ENCODE results near the gene HEMGN.
"Not testable (repeated sequence)": the region's sequence is repeated elsewhere in the genome, so short reads cannot be mapped to it uniquely, and the experiment has no call there.

HEMGN gene

DNA sequence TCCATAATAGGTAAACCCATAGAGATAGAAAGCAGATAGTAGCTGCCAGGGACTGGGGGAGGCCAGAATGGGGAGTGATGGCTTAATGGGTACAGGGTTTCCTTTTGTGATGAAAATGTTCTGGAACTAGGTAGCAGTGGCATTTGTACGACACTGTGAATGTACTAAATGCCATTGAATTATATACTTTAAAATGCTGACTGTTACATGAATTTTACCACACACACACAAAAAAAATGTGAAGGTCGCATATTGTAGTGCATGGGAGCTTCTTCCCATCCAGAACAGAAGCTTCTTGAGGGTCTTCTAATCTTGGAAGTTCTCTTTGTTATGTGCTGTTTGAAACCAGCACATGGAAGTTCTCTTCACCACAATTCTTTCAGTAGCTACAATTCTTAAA is 25.3 kb upstream of the HEMGN start:
- DNase-seq (ENCODE audit: low spot score): no peak

DNA sequence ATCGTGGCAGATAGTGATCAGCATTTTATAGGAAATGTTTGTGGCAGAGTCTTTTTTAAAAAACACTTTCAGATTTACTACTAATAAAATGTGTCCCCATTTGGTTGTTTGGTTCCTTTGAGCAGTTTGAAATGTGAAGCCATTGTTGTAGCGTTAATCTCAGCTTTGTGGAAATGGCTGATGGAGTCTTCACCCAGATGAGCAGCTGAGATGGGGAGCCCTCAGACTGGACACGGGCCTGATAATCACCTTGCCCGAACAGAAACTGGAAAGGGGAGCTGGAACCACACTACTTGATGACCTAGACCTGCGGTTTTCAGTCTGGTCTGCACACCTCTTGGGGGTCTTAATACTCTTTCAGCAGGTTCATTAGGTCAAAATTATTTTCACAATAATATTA is 24.6 kb upstream of the HEMGN start:
- DNase-seq (ENCODE audit: low spot score): no peak

DNA sequence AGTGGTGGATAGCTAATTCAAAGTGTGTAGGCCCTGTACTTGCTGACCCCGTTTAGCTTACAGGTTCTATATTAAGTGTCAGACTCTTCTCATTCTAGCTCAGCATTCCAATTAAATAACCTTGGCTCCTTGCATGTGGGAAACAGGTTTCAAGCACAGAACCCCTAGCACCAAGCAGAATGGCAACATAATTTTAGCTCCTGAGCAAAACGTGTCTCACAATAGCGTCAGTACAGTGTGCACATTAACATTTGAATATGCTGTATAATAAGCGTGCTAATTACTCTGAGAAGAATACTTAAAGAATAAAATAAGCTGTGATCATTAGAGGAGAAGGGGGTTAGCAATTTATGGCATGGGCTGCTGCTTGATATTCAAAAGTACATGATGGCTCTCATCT is 24.2 kb upstream of the HEMGN start:
- DNase-seq (ENCODE audit: low spot score): no peak

DNA sequence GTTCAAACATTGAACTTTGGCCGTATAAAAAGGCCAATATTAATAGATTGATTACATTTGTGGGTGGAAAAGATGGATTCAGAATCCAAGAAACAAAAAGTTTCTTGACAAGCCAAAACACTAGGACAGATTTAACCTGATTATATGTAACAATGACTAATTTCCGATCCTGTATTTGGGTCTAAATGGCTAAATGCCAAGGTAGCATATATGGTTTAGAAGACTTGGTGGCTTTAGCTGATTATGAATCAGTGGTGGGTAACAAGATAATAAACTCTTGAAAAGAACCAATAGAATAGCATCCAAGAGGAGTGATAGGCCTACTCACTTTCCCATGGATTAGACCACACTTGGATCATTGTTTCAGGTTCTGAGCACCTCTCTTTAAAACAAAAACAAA is 23.4 kb upstream of the HEMGN start:
- DNase-seq (ENCODE audit: low spot score): no peak

DNA sequence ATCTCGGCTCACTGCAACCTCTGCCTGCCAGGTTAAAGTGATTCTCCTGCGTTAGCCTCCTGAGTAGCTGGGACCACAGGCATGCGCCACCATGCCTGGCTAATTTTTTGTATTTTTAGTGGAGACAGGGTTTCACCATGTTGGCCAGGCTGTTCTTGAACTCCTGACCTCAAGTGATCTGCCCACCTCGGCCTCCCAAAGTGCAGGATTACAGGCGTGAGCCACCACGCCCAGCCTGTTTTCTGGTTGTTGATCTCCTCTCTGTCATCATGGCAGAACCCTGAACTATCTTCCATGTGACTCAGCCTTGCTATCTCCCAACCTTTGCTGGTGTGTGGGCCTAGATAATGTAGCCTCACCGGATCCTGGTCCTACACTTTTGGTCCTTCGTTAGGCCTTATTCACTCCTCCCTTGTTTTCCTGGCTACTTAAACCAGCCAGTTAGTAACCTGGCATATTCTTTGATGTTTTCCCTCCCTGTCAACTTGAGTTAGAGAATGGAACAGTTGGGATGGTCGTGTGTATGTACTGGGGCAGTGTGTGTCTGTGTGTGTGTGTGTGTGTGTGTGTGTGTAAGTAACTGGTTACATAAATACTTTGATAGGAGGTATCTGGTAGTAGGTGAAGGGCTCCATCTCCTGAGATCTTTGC is 22.8 kb upstream of the HEMGN start:
- DNase-seq (ENCODE audit: low spot score): not testable (repeated sequence)

DNA sequence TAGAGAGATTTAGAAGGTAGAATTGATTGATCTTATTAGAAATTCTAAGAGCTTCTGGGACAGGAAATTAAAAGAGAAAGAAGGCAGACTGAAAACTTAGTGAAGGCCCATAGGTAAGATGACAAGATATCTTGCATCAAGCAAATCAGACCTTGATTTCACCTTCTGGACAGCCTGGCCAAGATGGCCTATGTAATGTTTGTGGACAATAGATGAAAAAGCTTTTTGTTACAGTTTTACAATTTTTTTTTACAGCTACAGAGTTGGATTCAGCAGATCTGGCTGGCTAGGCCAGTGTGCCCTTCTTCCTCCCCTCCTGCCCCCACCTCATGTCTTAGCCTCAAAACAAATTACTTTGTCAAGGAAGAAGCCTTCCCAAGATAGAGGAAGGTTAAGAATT is 21.6 kb upstream of the HEMGN start:
- DNase-seq (ENCODE audit: low spot score): no peak

DNA sequence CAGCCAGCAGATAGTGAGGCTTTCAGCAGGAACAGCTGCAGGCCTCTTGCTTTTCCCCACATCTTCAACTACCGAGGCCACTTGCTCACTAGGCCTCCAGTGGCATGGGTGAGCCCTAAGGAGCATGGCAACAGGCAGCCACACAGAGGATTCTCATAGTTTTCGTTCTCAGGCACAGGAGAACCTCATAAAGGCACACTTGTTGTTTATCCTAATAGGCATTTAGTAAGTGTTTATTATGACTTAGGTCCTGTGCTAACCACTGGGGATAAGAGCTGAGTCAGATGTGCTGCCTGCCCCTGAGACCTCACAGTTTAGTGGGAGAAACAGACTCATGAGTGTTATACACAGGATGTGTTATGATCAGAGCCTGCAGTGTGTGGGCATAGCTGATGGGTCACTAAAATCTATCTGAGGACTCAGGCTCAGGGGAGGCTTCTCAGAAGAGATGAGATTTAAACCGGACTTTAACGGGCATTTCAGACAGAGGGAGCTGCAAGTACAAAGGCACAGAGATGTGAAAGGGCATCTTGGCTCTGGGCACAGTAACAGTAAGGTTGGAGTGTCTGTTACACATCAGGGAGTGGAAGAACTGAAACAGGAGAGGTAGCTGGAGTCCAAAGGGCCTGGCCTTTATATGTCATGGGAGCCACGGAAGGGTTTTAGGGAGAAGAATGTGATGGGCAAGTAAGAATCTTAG is 21.0 kb upstream of the HEMGN start:
- DNase-seq (ENCODE audit: low spot score): peak; percentile 33

DNA sequence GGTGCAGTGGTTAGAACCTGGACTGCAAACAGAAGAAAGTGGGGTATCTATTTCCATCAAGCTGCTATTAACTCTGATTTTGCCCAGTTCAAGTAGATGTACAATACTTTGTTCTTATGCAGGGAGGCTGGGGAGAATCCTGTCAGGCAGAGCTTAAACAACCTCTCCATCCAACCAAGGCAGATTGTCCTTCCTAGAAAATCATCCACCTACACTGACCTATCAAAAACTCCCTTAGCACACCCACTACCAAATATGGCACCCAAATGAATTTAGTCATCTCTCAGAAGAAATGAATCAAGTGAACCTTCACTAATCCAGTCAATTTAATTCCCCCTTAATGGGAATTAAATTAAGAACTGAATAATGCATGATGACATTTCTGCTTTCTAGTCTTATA is 18.4 kb upstream of the HEMGN start:
- DNase-seq (ENCODE audit: low spot score): no peak

DNA sequence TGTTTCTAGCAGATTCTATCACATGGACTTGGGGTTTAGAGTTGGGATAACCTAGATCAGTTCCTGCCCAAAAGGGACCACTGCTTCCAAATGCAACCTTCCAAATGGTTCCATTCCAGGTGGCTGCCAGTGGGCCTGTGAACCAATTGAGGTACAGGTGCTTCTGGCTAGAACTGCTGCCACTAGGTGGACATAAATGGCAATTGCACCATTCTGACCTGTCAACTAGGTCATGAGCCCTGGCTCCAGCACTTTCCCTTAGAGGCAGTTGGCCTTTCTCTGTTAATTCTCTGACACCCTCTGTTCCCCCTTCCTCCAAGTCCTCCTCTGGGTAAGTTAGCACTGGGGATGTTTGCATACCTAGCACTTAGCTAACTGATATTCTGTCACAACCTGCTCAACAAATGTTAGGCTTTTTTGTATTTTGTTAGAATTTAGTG is 16.6 kb upstream of the HEMGN start:
- peak; percentile 18 for DNase-seq (ENCODE audit: low spot score)

DNA sequence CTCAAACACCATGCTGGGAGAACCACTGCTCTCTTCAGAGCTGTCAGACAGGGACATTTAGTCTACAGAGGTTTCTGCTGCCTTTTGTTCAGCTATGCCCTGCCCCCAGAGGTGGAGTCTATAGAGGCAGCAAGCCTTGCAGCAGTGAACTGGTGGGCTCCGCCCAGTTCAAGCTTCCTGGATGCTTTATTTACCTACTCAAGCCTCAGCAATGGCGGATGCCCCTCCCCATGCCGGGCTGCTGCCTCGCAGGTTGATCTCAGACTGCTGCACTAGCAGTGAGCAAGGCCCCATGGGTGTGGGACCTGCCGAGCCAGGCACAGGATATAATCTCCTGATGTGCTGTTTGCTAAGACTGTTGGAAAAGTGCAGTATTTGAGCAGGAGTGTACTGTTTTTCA is 12.9 kb upstream of the HEMGN start:
- DNase-seq (ENCODE audit: low spot score): not testable (repeated sequence)

DNA sequence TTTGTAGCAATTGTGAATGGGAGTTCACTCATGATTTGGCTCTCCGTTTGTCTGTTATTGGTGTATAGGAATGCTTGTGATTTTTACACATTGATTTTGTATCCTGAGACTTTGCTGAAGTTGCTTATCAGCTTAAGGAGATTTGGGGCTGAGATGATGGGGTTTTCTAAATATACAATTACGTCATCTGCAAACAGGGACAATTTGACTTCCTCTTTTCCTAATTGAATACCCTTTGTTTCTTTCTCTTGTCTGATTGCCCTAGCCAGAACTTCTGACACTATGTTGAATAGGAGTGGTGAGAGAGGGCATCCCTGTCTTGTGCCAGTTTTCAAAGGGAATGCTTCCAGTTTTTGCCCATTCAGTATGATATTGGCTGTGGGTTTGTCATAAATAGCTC is 9.1 kb upstream of the HEMGN start:
- DNase-seq (ENCODE audit: low spot score): not testable (repeated sequence)

DNA sequence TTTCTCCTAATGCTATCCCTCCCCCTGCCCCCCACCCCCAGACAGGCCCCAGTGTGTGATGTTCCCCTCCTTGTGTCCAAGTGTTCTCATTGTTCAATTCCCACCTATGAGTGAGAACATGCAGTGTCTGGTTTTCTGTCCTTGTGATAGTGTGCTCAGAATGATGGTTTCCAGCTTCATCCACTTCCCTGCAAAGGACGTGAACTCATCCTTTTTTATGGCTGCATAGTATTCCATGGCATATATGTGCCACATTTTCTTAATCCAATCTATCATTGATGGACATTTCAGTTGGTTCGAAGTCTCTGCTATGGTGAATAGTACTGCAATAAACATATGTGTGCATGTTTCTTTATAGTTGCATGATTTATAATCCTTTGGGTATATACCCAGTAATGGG is 7.5 kb upstream of the HEMGN start:
- not testable (repeated sequence) for DNase-seq (ENCODE audit: low spot score)

DNA sequence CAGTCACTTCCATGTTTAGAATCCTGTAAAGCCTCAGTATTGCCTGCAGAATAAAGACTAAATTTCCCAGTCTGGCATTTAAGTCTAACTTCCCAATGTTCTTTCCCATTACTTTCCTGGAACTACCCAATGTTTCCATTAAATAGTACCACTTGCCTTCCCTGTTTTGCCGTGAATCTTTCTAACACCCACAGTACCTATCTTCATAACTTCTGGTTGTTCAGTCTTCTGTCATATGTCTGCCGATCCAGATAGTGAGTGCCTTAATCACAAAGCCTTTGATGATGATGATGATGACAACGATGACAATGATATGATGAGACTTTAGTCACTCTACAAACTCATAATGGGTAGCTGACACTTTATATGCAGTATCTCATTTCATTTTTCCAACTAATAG is 6.6 kb upstream of the HEMGN start:
- no peak for DNase-seq (ENCODE audit: low spot score)

DNA sequence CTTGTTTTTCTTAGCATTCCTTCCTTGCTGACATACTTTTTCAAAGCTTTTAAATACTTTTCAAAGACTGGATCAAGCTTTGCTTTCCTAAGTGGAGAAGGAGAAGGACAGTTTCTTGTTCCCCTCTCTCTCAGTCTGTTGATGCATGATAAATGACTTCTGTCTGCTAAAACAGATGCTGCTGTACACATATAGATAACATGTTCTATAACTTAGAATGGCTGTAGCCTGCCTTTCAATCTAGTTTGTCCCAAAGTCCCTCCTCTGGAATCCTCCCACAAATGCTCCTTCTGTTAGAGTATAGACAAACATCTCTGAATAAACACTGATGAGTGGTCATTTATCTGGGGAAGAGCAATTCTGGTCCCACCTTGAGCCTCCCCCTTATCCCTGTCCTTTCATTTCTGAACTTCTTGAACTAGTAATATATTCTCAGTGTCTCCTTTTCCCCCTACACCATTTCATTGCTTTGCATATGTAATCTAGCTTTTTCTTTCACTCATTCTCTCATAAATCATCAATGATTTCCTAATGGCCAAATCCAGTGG is 5.4 kb upstream of the HEMGN start:
- DNase-seq (ENCODE audit: low spot score): no peak

DNA sequence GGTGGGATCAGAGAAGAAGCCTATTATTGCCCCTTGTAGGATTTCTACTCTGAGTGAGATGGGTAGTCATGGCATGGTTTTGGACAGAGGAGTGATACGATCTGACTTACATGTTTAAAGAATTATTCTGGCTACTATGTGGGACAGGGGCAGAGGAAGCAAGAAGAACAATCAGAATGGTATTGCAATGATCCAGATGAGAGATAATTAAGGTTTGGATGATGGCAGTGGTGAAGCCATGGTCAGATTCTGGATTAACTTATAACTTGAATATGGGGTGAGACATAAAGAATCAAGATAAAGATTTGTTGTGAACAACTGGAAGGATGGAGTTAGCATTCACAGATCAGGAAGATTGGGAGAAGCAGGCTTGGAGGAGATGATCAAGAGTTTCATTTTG is 3.4 kb upstream of the HEMGN start:
- DNase-seq (ENCODE audit: low spot score): no peak

DNA sequence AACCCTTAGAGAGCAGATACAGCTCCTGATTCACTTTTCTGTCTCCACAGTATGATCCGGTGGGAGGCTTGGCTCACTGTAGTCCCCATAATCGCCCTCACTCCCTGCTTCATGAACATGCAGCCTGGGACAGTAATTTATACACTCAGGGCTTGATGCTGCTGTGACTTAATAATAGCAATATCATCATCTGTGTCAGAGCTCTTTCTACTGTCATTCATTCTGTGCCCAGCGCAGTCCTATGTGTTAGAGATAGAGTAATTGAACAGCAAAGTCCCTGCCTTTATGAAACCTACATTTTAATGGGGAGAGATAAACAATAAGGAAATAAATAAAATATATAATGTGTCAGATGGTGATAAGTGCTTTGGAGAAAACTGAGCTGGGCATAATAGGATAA is 2.8 kb upstream of the HEMGN start:
- DNase-seq (ENCODE audit: low spot score): no peak

DNA sequence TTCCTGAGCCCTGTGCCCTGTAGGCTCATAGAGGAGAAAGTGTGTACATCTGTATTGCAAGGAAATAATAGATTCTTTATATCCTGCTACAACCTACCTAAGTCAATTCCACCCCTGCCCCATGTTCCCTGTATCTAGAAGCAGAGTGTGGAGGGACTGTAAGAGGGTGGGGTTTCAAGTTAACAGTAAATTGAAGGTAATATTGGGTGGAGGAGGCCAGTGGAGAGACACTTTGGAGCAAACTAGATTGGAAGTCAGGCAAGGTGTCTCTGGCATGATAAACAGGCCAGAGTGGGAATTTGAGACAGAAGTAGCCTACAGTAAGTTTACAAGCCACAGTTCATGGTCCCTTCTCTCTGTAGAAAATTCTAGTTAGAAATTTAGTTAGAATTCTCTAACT is 2.3 kb upstream of the HEMGN start:
- DNase-seq (ENCODE audit: low spot score): no peak

DNA sequence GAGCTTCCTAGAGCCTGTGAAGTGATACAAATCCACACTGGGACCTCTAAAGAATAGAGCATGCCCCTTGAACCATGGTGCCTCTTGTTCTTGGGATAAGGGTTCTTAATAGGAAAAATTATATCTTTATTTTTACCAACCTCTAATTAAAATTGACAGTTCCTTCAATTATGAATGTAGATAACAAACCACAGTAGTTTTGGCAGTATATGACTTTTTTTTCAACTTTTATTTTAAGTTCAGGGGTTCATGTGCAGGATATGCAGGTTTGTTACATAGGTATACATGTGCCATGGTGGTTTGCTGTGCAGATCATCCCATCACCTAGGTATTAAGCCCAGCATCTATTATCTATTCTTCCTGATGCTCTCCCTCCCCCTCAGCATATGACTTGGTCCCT is 974 bp downstream of the HEMGN start:
- DNase-seq (ENCODE audit: low spot score): no peak

DNA sequence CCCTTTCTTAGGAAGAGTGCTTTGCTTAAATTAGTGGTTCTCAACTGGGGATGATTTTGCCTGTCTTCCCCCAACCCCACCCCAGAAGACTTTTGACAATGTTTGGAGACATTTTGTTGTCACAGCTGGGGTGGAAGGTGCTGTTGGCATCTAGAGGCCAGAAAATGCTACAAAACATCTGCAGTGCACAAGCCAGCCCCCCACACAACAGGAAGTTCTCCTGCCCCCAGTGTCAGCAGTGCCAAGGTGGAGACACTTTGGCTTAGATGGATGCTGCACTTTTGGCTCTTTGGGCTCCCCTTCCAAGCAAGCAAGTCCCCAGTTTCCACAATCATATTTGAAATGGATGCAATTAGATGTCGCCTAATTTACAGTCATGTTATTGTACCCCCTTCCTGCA is 2.7 kb downstream of the HEMGN start:
- no peak for DNase-seq (ENCODE audit: low spot score)

DNA sequence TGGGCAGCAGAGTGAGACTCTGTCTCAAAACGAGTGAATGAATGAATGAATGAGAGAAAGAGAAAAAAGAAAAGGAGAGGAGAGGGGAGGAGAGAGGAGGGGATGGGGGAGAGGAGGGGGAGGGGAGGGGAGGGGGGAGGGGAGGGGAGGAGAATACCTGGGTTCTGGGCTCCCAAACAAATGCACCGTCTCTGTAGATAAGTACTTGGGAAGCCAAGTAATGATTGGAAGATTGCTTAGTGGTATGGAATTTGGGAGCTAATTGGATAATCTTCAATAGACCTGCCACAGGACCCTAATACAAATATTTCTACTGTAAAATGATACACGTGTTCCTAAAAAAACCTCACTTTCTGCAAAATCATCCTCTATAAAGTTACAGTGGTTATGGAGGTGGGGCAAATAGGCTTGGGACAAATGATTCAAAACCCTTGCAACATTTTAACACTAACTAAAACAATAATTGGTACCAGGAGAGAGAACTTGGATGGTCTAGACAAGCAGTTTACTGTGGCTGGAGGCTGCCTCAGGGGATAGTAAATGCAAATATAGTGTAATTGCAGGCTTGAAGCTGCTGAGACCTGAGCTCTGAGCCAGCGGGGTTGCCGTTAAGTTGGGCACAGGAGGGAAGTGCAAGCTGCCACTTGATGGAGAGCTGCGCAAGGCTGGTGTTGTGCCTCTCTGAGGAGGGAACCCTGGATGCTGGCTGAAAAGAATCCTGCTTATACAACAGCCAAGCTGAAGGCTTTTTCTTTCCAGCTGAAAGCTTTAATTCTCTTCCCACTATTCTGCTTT is 3.5 kb downstream of the HEMGN start:
- no peak for DNase-seq (ENCODE audit: low spot score)

DNA sequence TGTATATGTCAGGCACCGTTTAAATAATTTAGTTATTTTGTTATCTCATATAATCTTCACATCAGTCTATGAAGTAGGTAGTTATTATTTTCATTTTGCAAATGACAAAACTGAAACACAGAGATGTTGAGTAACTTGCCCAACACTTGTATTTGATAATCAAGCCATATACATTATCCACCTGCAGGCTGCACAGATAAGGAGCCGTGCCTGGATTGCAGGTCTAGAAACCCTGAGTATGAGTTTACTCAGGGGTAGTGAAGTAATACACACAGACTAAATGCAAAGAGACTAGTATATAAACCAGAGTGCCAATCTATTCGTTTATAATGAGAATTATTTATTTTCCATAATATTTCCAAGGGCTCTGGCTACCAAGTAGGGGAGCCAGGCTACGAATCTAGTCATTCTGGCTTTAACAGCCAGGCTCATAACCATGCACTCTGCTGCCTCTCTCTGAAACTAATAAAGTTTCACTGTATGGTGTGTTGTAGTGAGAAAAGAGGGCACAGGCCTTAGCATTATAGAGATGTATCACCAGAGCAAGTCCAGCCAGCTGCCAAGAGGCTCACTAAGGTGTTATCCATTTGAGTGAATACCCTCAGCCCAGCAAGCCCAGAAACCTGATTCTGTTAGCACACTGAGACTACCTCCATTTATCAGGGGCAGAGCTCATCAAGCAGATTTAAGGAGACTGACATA is 4.5 kb downstream of the HEMGN start:
- DNase-seq (ENCODE audit: low spot score): no peak

DNA sequence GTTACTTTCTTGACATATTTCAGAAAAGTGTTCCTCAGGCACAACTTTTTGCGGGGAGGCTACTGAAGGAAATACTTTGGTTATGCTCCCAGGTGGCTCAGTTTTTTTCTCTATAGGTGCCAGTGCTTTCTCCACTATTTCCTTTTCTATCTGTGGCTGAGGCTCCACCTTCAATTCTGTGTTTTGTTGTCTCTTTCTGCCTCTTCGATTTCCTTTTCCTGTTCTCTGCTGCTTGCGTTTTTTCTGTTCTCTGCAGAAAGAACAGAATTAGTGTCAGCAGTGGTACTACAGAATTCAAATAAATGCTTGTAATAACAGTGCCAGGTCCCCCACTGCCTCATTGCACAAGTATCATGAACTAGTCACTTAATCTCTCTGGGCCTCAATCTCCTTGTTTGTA is 7.0 kb downstream of the HEMGN start:
- DNase-seq (ENCODE audit: low spot score): no peak

All from AG08395 (cell line).